HepG2 (cell line): ENCODE measurements around the gene DMAP1. TPM values are rescaled to one million over a fixed set of nuclear protein-coding genes. Genes with fewer than 3 reads are reported as not detected.

ENCODE experiments used
- CENPT ChIP-seq: sonication (generic); formaldehyde crosslinking; IDR thresholded peaks from 2 replicates; pipeline ENCODE4 v1.8.0; 2022; ENCODE audit warnings: low read depth, mild to moderate bottlenecking, moderate library complexity, missing genetic modification reagents
- NRL ChIP-seq: sonication (generic); formaldehyde crosslinking; IDR thresholded peaks from 2 replicates; pipeline ENCODE4 v1.5.0; 2020; ENCODE audit warnings: missing genetic modification reagents, mild to moderate bottlenecking, moderate library complexity, borderline replicate concordance
- SNAI1 ChIP-seq: sonication (generic); formaldehyde crosslinking; IDR thresholded peaks from 2 replicates; pipeline ENCODE4 v1.5.0; 2020; ENCODE audit warnings: mild to moderate bottlenecking, missing genetic modification reagents, borderline replicate concordance
- ZNF775 ChIP-seq: sonication (generic); formaldehyde crosslinking; IDR thresholded peaks from 2 replicates; pipeline ENCODE4 v1.4.0; 2020; ENCODE audit warnings: missing genetic modification reagents, mild to moderate bottlenecking, moderate library complexity, borderline replicate concordance
- polyA plus RNA-seq, 8 experiments: library from polyadenylated mRNA; depleted of rRNA in 3 of 8; stranded (reverse) in 7 of 8; unstranded in 1 of 8; fragments of >200 nt; fragmentation: Illumina TruSeq in 4 of 8; extraction: Trizol in 4 of 8; gene quantifications; 2 replicates each; pipeline versions ENCODE4 v1.2.1 to v1.2.3, GENCODE V29; 2011 to 2016; ENCODE audit warnings: low read depth in 4 of 8, missing spikeins in 1 of 8, mixed read lengths in 1 of 8; ENCODE audit not compliant: insufficient read depth in 1 of 8
- total RNA-seq, 5 experiments: library from RNA; depleted of rRNA; stranded (reverse); fragments of >200 nt; fragmentation: Illumina TruSeq; extraction: Trizol; gene quantifications; 2 replicates each; pipeline ENCODE4 v1.2.3, GENCODE V29; 2016; ENCODE audit warnings: low read depth in 1 of 5
- TF ChIP-seq, protein P1 (sequence below): sonication (generic); formaldehyde crosslinking; IDR thresholded peaks from 2 replicates; pipeline ENCODE4 v1.4.0; 2020; ENCODE audit warnings: missing genetic modification reagents
- TF ChIP-seq, protein P2 (sequence below): sonication (generic); formaldehyde crosslinking; IDR thresholded peaks from 2 replicates; pipeline ENCODE4 v1.4.0; 2020; ENCODE audit warnings: mild to moderate bottlenecking, missing genetic modification reagents
- TF ChIP-seq, protein P3 (sequence below): sonication (generic); formaldehyde crosslinking; IDR thresholded peaks from 2 replicates; pipeline ENCODE4 v1.8.1; 2022; ENCODE audit warnings: low read depth, mild to moderate bottlenecking, missing genetic modification reagents
- TF ChIP-seq, protein P4 (sequence below): sonication (generic); formaldehyde crosslinking; IDR thresholded peaks from one replicate; pipeline ENCODE4 v1.5.1; 2020; ENCODE audit warnings: mild to moderate bottlenecking, missing genetic modification reagents; ENCODE audit errors: not compliant biosample characterization

DMAP1 gene
- total and polyA plus RNA-seq, 2 of the 13 experiments (the other 11 are each of a cell fraction or from before 2014, with no cell fraction given) = 17.6 to 32.7 TPM

DNA sequence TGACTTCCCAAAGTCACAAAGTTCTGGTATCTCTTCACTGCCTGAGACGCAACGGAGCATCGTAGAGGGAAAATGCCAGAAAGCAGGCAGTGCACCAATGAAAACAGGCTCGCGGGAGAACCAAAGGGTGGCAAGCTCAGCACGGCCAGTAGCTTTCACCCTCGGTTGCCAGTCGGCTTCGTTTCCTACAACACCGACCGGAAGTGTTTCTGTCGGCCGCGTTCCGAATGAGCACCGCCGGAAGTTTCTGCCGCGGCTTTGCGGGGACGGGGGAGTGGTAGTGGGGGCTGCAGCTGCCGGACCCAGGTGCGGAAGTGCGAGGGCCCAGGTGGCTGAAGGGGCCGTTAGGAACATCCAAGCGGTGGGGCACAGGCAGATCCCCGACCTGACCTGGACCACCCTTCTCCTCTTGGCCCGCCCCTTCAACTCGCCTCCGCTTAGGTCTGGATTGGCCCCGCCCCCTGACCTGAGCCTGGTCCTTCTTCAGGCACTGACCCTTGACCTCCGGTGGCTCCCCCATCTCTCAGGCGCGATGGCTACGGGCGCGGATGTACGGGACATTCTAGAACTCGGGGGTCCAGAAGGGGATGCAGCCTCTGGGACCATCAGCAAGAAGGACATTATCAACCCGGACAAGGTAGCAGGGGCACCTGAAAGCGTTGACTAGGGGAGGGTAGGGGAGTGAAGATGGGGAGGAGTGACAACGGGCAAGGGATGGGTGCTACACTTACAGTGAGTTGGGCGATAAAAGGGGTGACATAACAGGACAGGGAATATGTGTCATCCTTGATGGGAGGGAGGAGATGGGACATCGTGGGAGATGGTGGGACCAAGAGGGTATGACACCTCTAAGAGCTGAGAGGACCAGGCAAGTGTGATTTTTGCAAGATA, at the start of gene DMAP1 (continued):
- TF ChIP-seq, protein P1, sequence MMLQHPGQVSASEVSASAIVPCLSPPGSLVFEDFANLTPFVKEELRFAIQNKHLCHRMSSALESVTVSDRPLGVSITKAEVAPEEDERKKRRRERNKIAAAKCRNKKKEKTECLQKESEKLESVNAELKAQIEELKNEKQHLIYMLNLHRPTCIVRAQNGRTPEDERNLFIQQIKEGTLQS = peak; percentile 56
- TF ChIP-seq, protein P2, sequence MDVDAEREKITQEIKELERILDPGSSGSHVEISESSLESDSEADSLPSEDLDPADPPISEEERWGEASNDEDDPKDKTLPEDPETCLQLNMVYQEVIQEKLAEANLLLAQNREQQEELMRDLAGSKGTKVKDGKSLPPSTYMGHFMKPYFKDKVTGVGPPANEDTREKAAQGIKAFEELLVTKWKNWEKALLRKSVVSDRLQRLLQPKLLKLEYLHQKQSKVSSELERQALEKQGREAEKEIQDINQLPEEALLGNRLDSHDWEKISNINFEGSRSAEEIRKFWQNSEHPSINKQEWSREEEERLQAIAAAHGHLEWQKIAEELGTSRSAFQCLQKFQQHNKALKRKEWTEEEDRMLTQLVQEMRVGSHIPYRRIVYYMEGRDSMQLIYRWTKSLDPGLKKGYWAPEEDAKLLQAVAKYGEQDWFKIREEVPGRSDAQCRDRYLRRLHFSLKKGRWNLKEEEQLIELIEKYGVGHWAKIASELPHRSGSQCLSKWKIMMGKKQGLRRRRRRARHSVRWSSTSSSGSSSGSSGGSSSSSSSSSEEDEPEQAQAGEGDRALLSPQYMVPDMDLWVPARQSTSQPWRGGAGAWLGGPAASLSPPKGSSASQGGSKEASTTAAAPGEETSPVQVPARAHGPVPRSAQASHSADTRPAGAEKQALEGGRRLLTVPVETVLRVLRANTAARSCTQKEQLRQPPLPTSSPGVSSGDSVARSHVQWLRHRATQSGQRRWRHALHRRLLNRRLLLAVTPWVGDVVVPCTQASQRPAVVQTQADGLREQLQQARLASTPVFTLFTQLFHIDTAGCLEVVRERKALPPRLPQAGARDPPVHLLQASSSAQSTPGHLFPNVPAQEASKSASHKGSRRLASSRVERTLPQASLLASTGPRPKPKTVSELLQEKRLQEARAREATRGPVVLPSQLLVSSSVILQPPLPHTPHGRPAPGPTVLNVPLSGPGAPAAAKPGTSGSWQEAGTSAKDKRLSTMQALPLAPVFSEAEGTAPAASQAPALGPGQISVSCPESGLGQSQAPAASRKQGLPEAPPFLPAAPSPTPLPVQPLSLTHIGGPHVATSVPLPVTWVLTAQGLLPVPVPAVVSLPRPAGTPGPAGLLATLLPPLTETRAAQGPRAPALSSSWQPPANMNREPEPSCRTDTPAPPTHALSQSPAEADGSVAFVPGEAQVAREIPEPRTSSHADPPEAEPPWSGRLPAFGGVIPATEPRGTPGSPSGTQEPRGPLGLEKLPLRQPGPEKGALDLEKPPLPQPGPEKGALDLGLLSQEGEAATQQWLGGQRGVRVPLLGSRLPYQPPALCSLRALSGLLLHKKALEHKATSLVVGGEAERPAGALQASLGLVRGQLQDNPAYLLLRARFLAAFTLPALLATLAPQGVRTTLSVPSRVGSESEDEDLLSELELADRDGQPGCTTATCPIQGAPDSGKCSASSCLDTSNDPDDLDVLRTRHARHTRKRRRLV = 0 out of 2 replicates have a peak, but pooled peaks have one; percentile 78
- TF ChIP-seq CENPT (CRISPR knock-in tag) (0 out of 2 replicates have a peak, but pooled peaks have one; percentile 61), ZNF775 (CRISPR knock-in tag) (no peak), NRL (CRISPR knock-in tag) (peak; percentile 82; the same call in 1 of the 2 replicates), SNAI1 (CRISPR knock-in tag) (peak; percentile 57; the same call in 1 of the 2 replicates)
- TF ChIP-seq, protein P3, sequence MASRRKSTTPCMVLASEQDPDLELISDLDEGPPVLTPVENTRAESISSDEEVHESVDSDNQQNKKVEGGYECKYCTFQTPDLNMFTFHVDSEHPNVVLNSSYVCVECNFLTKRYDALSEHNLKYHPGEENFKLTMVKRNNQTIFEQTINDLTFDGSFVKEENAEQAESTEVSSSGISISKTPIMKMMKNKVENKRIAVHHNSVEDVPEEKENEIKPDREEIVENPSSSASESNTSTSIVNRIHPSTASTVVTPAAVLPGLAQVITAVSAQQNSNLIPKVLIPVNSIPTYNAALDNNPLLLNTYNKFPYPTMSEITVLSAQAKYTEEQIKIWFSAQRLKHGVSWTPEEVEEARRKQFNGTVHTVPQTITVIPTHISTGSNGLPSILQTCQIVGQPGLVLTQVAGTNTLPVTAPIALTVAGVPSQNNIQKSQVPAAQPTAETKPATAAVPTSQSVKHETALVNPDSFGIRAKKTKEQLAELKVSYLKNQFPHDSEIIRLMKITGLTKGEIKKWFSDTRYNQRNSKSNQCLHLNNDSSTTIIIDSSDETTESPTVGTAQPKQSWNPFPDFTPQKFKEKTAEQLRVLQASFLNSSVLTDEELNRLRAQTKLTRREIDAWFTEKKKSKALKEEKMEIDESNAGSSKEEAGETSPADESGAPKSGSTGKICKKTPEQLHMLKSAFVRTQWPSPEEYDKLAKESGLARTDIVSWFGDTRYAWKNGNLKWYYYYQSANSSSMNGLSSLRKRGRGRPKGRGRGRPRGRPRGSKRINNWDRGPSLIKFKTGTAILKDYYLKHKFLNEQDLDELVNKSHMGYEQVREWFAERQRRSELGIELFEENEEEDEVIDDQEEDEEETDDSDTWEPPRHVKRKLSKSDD (CRISPR knock-in tag) = 0 out of 2 replicates have a peak, but pooled peaks have one; percentile 38
- TF ChIP-seq, protein P4, sequence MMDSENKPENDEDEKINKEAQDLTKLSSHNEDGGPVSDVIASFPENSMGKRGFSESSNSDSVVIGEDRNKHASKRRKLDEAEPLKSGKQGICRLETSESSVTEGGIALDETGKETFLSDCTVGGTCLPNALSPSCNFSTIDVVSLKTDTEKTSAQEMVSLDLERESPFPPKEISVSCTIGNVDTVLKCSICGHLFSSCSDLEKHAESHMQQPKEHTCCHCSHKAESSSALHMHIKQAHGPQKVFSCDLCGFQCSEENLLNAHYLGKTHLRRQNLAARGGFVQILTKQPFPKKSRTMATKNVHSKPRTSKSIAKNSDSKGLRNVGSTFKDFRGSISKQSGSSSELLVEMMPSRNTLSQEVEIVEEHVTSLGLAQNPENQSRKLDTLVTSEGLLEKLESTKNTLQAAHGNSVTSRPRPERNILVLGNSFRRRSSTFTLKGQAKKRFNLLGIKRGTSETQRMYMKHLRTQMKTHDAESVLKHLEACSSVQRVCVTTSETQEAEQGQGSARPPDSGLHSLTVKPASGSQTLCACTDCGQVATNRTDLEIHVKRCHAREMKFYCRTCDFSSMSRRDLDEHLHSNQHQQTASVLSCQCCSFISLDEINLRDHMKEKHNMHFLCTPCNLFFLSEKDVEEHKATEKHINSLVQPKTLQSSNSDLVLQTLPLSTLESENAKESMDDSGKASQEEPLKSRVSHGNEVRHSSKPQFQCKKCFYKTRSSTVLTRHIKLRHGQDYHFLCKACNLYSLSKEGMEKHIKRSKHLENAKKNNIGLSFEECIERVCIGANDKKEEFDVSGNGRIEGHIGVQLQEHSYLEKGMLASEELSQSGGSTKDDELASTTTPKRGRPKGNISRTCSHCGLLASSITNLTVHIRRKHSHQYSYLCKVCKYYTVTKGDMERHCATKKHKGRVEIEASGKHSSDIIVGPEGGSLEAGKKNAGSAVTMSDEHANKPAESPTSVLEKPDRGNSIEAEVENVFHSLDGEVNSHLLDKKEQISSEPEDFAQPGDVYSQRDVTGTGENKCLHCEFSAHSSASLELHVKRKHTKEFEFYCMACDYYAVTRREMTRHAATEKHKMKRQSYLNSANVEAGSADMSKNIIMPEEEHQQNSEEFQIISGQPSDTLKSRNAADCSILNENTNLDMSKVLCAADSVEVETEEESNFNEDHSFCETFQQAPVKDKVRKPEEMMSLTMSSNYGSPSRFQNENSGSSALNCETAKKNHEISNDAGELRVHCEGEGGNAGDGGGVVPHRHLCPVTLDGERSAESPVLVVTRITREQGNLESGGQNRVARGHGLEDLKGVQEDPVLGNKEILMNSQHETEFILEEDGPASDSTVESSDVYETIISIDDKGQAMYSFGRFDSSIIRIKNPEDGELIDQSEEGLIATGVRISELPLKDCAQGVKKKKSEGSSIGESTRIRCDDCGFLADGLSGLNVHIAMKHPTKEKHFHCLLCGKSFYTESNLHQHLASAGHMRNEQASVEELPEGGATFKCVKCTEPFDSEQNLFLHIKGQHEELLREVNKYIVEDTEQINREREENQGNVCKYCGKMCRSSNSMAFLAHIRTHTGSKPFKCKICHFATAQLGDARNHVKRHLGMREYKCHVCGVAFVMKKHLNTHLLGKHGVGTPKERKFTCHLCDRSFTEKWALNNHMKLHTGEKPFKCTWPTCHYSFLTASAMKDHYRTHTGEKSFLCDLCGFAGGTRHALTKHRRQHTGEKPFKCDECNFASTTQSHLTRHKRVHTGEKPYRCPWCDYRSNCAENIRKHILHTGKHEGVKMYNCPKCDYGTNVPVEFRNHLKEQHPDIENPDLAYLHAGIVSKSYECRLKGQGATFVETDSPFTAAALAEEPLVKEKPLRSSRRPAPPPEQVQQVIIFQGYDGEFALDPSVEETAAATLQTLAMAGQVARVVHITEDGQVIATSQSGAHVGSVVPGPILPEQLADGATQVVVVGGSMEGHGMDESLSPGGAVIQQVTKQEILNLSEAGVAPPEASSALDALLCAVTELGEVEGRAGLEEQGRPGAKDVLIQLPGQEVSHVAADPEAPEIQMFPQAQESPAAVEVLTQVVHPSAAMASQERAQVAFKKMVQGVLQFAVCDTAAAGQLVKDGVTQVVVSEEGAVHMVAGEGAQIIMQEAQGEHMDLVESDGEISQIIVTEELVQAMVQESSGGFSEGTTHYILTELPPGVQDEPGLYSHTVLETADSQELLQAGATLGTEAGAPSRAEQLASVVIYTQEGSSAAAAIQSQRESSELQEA (CRISPR knock-in tag) = peak; percentile 47
